Measurements from ENCODE around the gene MDGA2. TPM values are rescaled to one million over a fixed set of nuclear protein-coding genes. Genes with fewer than 3 reads are reported as not detected.

Gene MDGA2
- total RNA-seq, 1 donor from 2014 or later: 2.4 TPM

DNA sequence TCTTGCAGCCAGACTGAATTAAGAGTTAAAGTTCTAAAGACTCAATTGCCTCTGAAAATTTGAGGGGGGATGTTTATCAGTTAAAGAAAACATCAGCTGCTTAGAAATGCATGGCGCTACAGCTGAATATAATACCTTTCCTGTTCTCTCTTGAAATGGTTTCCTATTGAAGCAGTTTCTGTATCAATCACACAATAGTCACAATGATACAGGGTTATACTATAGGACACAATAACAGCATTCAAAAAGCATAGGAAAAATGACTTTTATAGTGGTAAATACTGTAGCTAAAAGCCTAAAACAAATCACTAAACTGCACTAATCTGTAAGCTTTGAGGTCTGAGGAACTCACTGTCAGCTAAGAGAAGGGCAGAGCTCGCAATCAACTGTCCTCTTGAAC, 15.2 kb downstream of the MDGA2 start:
- peaks cover 7% of the 10 kb centered on the region for H3K27me3 Mint-ChIP-seq (ENCODE audit: low read depth, unreplicated experiment)
- DNase-seq (ENCODE audit: low read depth) (no peak), FAIRE-seq (no peak)
- H4K20me1 ChIP-seq (ENCODE audit: insufficient read depth, low read length): no peaks in the 10 kb centered on the region
- no peaks in the 10 kb centered on the region for H3K36me3 ChIP-seq (ENCODE audit: insufficient read depth, low read length)
- H3K4me3 ChIP-seq (ENCODE audit: insufficient read depth, low read depth, low read length): no peak overlapping the region
- H2AFZ ChIP-seq (ENCODE audit: low read depth, low read length): no peak overlapping the region
- no peak overlapping the region for H3K9ac ChIP-seq (ENCODE audit: low read length)
- H3K4me3 Mint-ChIP-seq (ENCODE audit: unreplicated experiment): no peak overlapping the region
- no peaks in the 10 kb centered on the region for H3K79me2 ChIP-seq (ENCODE audit: insufficient read depth, low read length)
- H3K9me3 ChIP-seq (ENCODE audit: insufficient read depth, low read depth, low read length): no peaks in the 10 kb centered on the region
- TF ChIP-seq EZH2 (IDR thresholded peaks at IDR 0.05; ENCODE audit: insufficient read depth, low read length): no peak
- TF ChIP-seq, protein P1, sequence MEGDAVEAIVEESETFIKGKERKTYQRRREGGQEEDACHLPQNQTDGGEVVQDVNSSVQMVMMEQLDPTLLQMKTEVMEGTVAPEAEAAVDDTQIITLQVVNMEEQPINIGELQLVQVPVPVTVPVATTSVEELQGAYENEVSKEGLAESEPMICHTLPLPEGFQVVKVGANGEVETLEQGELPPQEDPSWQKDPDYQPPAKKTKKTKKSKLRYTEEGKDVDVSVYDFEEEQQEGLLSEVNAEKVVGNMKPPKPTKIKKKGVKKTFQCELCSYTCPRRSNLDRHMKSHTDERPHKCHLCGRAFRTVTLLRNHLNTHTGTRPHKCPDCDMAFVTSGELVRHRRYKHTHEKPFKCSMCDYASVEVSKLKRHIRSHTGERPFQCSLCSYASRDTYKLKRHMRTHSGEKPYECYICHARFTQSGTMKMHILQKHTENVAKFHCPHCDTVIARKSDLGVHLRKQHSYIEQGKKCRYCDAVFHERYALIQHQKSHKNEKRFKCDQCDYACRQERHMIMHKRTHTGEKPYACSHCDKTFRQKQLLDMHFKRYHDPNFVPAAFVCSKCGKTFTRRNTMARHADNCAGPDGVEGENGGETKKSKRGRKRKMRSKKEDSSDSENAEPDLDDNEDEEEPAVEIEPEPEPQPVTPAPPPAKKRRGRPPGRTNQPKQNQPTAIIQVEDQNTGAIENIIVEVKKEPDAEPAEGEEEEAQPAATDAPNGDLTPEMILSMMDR (IDR thresholded peaks at IDR 0.05; ENCODE audit: insufficient read depth, low read depth, low read length): no peak
- no peak overlapping the region for H3K27ac ChIP-seq (ENCODE audit: low read depth, low read length)
- no peaks in the 10 kb centered on the region for H3K36me3 Mint-ChIP-seq (ENCODE audit: low read depth, unreplicated experiment)
- H3K4me2 ChIP-seq (ENCODE audit: low read length): no peak overlapping the region
- no peaks in the 10 kb centered on the region for H3K4me1 Mint-ChIP-seq (ENCODE audit: low read depth, unreplicated experiment)
- H3K9me3 Mint-ChIP-seq (ENCODE audit: unreplicated experiment): no peaks in the 10 kb centered on the region
- no peaks in the 10 kb centered on the region for H3K4me1 ChIP-seq (ENCODE audit: insufficient read depth, low read length)
- no peak overlapping the region for H3K27ac Mint-ChIP-seq (ENCODE audit: unreplicated experiment)
- no peaks in the 10 kb centered on the region for H3K27me3 ChIP-seq (ENCODE audit: insufficient read depth, low read length)

DNA sequence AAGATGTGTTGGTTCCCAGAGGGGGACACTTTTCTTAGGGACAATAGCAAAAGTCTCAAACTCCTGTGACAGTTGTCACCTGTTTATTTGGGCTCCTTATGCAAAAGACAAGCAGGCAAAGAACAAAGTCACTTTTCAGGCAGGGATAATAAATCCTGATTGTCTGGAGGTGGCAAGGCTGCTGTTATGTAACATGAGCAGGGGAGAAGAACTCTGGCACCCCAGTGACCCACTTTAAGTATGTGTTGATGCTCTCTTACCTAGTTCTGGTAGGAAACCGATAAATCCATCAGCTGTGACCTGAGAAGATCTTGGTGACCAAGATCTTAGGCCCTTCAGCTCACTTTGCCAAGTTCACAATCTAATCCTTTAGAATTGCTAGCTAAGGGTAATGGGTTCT, 17.4 kb downstream of the MDGA2 start:
- no peaks in the 10 kb centered on the region for H3K4me1 Mint-ChIP-seq (ENCODE audit: low read depth, unreplicated experiment)
- TF ChIP-seq, protein P1 (IDR thresholded peaks at IDR 0.05; ENCODE audit: insufficient read depth, low read depth, low read length): no peak
- TF ChIP-seq EZH2 (IDR thresholded peaks at IDR 0.05; ENCODE audit: insufficient read depth, low read length): no peak
- no peak overlapping the region for H3K4me3 Mint-ChIP-seq (ENCODE audit: unreplicated experiment)
- no peaks in the 10 kb centered on the region for H3K9me3 ChIP-seq (ENCODE audit: insufficient read depth, low read depth, low read length)
- no peak for FAIRE-seq
- H3K9ac ChIP-seq (ENCODE audit: low read length): no peak overlapping the region
- H3K4me2 ChIP-seq (ENCODE audit: low read length): no peak overlapping the region
- no peak overlapping the region for H3K4me3 ChIP-seq (ENCODE audit: insufficient read depth, low read depth, low read length)
- H2AFZ ChIP-seq (ENCODE audit: low read depth, low read length): no peak overlapping the region
- no peaks in the 10 kb centered on the region for H3K27me3 ChIP-seq (ENCODE audit: insufficient read depth, low read length)
- no peak overlapping the region for H3K27ac ChIP-seq (ENCODE audit: low read depth, low read length)
- H3K27ac Mint-ChIP-seq (ENCODE audit: unreplicated experiment): no peak overlapping the region
- no peaks in the 10 kb centered on the region for H3K9me3 Mint-ChIP-seq (ENCODE audit: unreplicated experiment)
- H3K4me1 ChIP-seq (ENCODE audit: insufficient read depth, low read length): no peaks in the 10 kb centered on the region
- H3K36me3 ChIP-seq (ENCODE audit: insufficient read depth, low read length): no peaks in the 10 kb centered on the region
- H3K27me3 Mint-ChIP-seq (ENCODE audit: low read depth, unreplicated experiment): no peaks in the 10 kb centered on the region
- no peaks in the 10 kb centered on the region for H3K79me2 ChIP-seq (ENCODE audit: insufficient read depth, low read length)
- no peaks in the 10 kb centered on the region for H4K20me1 ChIP-seq (ENCODE audit: insufficient read depth, low read length)
- DNase-seq (ENCODE audit: low read depth): no peak
- no peaks in the 10 kb centered on the region for H3K36me3 Mint-ChIP-seq (ENCODE audit: low read depth, unreplicated experiment)

DNA sequence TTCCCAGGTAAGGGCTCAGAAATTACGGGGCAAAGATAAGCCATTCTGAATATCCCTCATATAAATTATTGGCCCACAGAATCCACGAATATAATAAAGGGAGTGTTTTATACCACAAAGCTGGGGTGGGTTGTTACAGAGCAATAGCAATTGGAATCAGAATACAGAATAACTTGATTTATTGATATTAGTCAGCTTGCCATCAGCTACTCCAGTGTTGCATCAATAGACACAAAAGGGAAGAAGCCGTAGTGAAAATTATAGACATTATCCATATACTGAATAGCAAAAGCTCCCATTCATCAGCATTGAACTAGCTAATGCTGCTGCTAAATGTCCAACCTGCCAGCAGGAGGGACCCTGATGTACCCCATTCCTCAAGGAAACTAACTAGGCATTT, 18.3 kb downstream of the MDGA2 start:
- H3K27ac ChIP-seq (ENCODE audit: low read depth, low read length): no peak overlapping the region
- no peaks in the 10 kb centered on the region for H3K27me3 Mint-ChIP-seq (ENCODE audit: low read depth, unreplicated experiment)
- H3K36me3 Mint-ChIP-seq (ENCODE audit: low read depth, unreplicated experiment): no peaks in the 10 kb centered on the region
- no peak for FAIRE-seq
- no peak overlapping the region for H3K4me2 ChIP-seq (ENCODE audit: low read length)
- H3K9me3 ChIP-seq (ENCODE audit: insufficient read depth, low read depth, low read length): no peaks in the 10 kb centered on the region
- DNase-seq (ENCODE audit: low read depth): no peak
- H3K4me1 Mint-ChIP-seq (ENCODE audit: low read depth, unreplicated experiment): no peaks in the 10 kb centered on the region
- no peaks in the 10 kb centered on the region for H4K20me1 ChIP-seq (ENCODE audit: insufficient read depth, low read length)
- H2AFZ ChIP-seq (ENCODE audit: low read depth, low read length): no peak overlapping the region
- H3K79me2 ChIP-seq (ENCODE audit: insufficient read depth, low read length): no peaks in the 10 kb centered on the region
- no peaks in the 10 kb centered on the region for H3K9me3 Mint-ChIP-seq (ENCODE audit: unreplicated experiment)
- no peak overlapping the region for H3K4me3 ChIP-seq (ENCODE audit: insufficient read depth, low read depth, low read length)
- no peak overlapping the region for H3K27ac Mint-ChIP-seq (ENCODE audit: unreplicated experiment)
- H3K4me3 Mint-ChIP-seq (ENCODE audit: unreplicated experiment): no peak overlapping the region
- H3K36me3 ChIP-seq (ENCODE audit: insufficient read depth, low read length): no peaks in the 10 kb centered on the region
- no peaks in the 10 kb centered on the region for H3K27me3 ChIP-seq (ENCODE audit: insufficient read depth, low read length)
- no peaks in the 10 kb centered on the region for H3K4me1 ChIP-seq (ENCODE audit: insufficient read depth, low read length)
- H3K9ac ChIP-seq (ENCODE audit: low read length): no peak overlapping the region
- TF ChIP-seq, protein P1 (IDR thresholded peaks at IDR 0.05; ENCODE audit: insufficient read depth, low read depth, low read length): no peak
- no peak for TF ChIP-seq EZH2 (IDR thresholded peaks at IDR 0.05; ENCODE audit: insufficient read depth, low read length)
